SK-N-SH treated with all-trans-retinoic acid at 6 μM for 48 hours (cell line): ENCODE data around the gene SLC2A11.

Experiments used
- ARNTL ChIP-seq: fragments of 450-650 bp; formaldehyde crosslinking; IDR thresholded peaks from 2 replicates; pipeline ENCODE4 v1.5.0; 2020; ENCODE audit warnings: low read depth, mild to moderate bottlenecking, moderate library complexity, borderline replicate concordance
- CSRNP3 ChIP-seq: fragments of 250-450 bp; sonication (Bioruptor Pico); IDR thresholded peaks from 2 replicates; pipeline ENCODE4 v1.5.1; 2021; ENCODE audit warnings: mild to moderate bottlenecking, moderate library complexity
- ISL1 ChIP-seq: fragments of 250-450 bp; sonication (Bioruptor Pico); IDR thresholded peaks from 2 replicates; pipeline ENCODE4 v2.1.2; 2022; ENCODE audit warnings: mild to moderate bottlenecking, moderate library complexity
- ZNF70 ChIP-seq: fragments of 450-650 bp; formaldehyde crosslinking; IDR thresholded peaks from 2 replicates; pipeline ENCODE4 v1.5.0; 2020; ENCODE audit warnings: mild to moderate bottlenecking, moderate library complexity

DNA sequence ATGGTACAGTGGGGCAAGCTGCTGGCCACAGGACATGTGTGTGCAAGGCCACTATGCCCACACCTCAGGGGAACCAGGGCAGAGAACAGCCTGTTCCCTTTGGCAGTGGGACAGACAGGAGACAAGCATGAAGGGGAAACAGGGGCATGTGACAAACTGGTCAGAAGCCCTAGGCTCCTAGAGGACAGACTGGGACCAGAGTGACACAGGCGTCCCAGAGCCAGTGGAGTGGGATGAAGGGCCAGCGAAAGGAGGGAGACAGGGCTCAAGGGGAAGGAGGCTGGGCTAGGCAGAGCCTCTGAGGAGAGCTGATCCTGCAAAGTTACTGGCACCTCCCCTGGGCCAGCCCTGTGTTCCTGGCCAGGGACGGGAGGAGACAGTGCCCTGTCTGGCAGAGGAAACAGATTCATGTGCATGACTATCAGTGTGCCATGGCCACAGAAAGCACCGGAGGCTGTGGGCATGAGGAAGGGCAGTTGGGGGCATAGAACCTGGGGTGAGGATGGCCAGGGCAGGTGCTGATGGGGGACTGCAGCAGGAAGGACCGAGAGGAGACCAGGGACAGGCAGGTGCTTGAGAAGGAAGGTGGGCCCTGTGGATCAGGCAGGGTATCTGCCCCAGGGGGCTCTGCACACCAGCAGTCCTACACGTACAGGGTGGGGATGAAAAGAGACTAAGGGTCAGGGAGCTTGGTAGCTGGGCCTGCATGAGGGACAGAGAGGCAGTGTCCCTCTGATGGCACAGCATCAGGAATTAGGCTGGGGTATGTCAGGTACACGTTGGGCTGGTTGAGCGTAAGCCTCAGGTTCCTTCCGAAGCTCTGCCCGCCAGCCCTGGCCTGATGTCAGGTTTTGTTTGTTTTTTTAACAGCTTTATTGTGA is 28.6 kb upstream of the SLC2A11 start:
- TF ChIP-seq ARNTL (CRISPR knock-in tag) (no peak), CSRNP3 (CRISPR knock-in tag) (no peak), ZNF70 (CRISPR knock-in tag) (no peak), ISL1 (CRISPR knock-in tag) (no peak)
